GM12878 (cell line): Measurements from ENCODE around the gene ALAS1. TPM values are rescaled to one million over a fixed set of nuclear protein-coding genes. Genes with fewer than 3 reads are reported as not detected.

Experiments used
- ATAC-seq: fragments of 200-7000 bp; cut with Tn5 transposase; 3 replicates; pipeline ENCODE4 v1.9.1; 2020; ENCODE audit warnings: mild to moderate bottlenecking, moderate library complexity
- BruUV-seq: library from RNA; stranded (reverse); fragments of 400-500 nt; replicated peaks from 2 replicates; lab custom pipeline; 2021; lab: Mats Ljungman, UMichigan
- CTCF ChIA-PET: fragments of 300-600 bp; sonication (Branson Sonifier 250); formaldehyde crosslinking; extraction: SDS; loops from one replicate; lab custom pipeline; 2021; ENCODE audit warnings: inconsistent platforms; lab: Yijun Ruan, JAX
- POLR2A ChIA-PET: fragments of 350-600 bp; formaldehyde crosslinking; extraction: SDS; loops from one replicate; lab custom pipeline; 2021; ENCODE audit warnings: inconsistent platforms; lab: Charles Lee
- RAD21 ChIA-PET: fragments of 300-600 bp; sonication (Branson Sonifier 250); formaldehyde crosslinking; loops from one replicate; lab custom pipeline; 2023; ENCODE audit warnings: antibody characterized with exemption; ENCODE audit not compliant: unreplicated experiment; lab: Charles Lee
- SMC1A ChIA-PET: fragments of 300-600 bp; sonication (Branson Sonifier 250); formaldehyde crosslinking; loops from one replicate; lab custom pipeline; 2023; ENCODE audit not compliant: unreplicated experiment, uncharacterized antibody; lab: Charles Lee
- DNase-seq: peaks from one replicate; pipeline ENCODE4 v3.0.0-alpha.2; 2011; ENCODE audit warnings: low read depth, low spot score
- FAIRE-seq: peaks from 3 replicates; lab custom pipeline; 2011; peaks lifted over from hg19 to GRCh38; lab: Jason Lieb, UNC
- H2AFZ ChIP-seq: 2 replicates; pipeline ENCODE4 v1.6.0; 2011; ENCODE audit warnings: low read depth, low read length, control low read depth; ENCODE audit not compliant: control insufficient read depth
- H3K27ac ChIP-seq: 2 replicates; pipeline ENCODE4 v1.5.1; 2011; ENCODE audit warnings: control low read depth; ENCODE audit not compliant: control insufficient read depth, insufficient read depth
- H3K27me3 ChIP-seq, 2 experiments: replicated peaks in 1 of 2; 2 replicates each; pipeline versions ENCODE4 v1.6.0 to v1.6.1; 2011; ENCODE audit warnings: low read length in 1 of 2; ENCODE audit not compliant: control insufficient read depth in 2 of 2, insufficient read depth in 2 of 2
- H3K36me3 ChIP-seq, 2 experiments: 2 replicates each; pipeline ENCODE4 v1.5.1; 2011; ENCODE audit warnings: low read length in 1 of 2; ENCODE audit not compliant: control insufficient read depth in 2 of 2, insufficient read depth in 2 of 2
- H3K4me1 ChIP-seq: 2 replicates; pipeline ENCODE4 v1.6.1; 2011; ENCODE audit warnings: mild to moderate bottlenecking, low read length, moderate library complexity, mixed read lengths; ENCODE audit not compliant: control insufficient read depth, insufficient read depth
- H3K4me2 ChIP-seq: 2 replicates; pipeline ENCODE4 v1.6.0; 2011; ENCODE audit warnings: control low read depth; ENCODE audit not compliant: control insufficient read depth, insufficient read depth
- H3K4me3 ChIP-seq: fragments of 200-600 bp; sonication (generic); 2 replicates; pipeline ENCODE4 v1.5.1; 2016
- H3K79me2 ChIP-seq: 2 replicates; pipeline ENCODE4 v1.6.0; 2011; ENCODE audit warnings: low read length; ENCODE audit not compliant: control insufficient read depth, insufficient read depth
- H3K9ac ChIP-seq: 2 replicates; pipeline ENCODE4 v1.8.0; 2011; ENCODE audit warnings: low read length, control low read depth, mixed read lengths; ENCODE audit not compliant: control insufficient read depth, insufficient read depth
- H3K9me3 ChIP-seq: replicated peaks from 3 replicates; pipeline ENCODE4 v1.5.1; 2011; ENCODE audit warnings: mild to moderate bottlenecking, low read length; ENCODE audit not compliant: control insufficient read depth, insufficient read depth
- H4K20me1 ChIP-seq: 2 replicates; pipeline ENCODE4 v1.6.0; 2011; ENCODE audit not compliant: control insufficient read depth, insufficient read depth
- ATF3 ChIP-seq: IDR thresholded peaks from 2 replicates; pipeline ENCODE4 v1.6.1; 2011; ENCODE audit warnings: low read depth, mild to moderate bottlenecking, low read length, moderate library complexity, borderline replicate concordance; ENCODE audit errors: extremely low read depth
- CEBPB ChIP-seq, 2 experiments: fragments of 150-350 bp in 1 of 2; IDR thresholded peaks; 2 replicates each; pipeline ENCODE4 v1.6.1; 2012 to 2014; ENCODE audit warnings: low read depth in 2 of 2, low read length in 2 of 2, borderline replicate concordance in 1 of 2, inconsistent platforms in 1 of 2
- CEBPZ ChIP-seq: fragments of 150-350 bp; IDR thresholded peaks from 2 replicates; pipeline ENCODE4 v1.6.1; 2016; ENCODE audit warnings: low read depth, low read length
- CTCF ChIP-seq, 3 experiments: IDR thresholded peaks in 2 of 3; conservative IDR thresholded peaks in 1 of 3; 2 replicates each; pipeline ENCODE4 v1.5.1; 2011; ENCODE audit warnings: low read depth in 3 of 3, low read length in 3 of 3, mild to moderate bottlenecking in 3 of 3, control low read depth in 2 of 3, moderate library complexity in 2 of 3, inconsistent platforms in 1 of 3, mixed read lengths in 1 of 3; ENCODE audit not compliant: control insufficient read depth in 2 of 3, insufficient read depth in 1 of 3; ENCODE audit errors: extremely low read depth in 1 of 3
- EZH2 ChIP-seq: IDR thresholded peaks from 2 replicates; pipeline ENCODE4 v1.6.1; 2012; ENCODE audit warnings: low read depth, mild to moderate bottlenecking, control low read depth, inconsistent platforms, low read length, borderline replicate concordance; ENCODE audit not compliant: control insufficient read depth
- MEF2B ChIP-seq: fragments of 450-650 bp; IDR thresholded peaks from 2 replicates; pipeline ENCODE4 v1.6.1; 2018; ENCODE audit warnings: mild to moderate bottlenecking, moderate library complexity; ENCODE audit not compliant: partially characterized antibody, poor library complexity, severe bottlenecking
- RFX5 ChIP-seq: IDR thresholded peaks from 2 replicates; pipeline ENCODE4 v1.6.1; 2011; ENCODE audit warnings: low read depth, low read length, improper control_type of control experiment
- TAF1 ChIP-seq: IDR thresholded peaks from 2 replicates; pipeline ENCODE4 v1.6.1; 2011; ENCODE audit warnings: mild to moderate bottlenecking, low read depth, low read length, borderline replicate concordance
- WRNIP1 ChIP-seq: IDR thresholded peaks from 2 replicates; pipeline ENCODE4 v1.6.1; 2011; ENCODE audit warnings: low read depth, low read length, improper control_type of control experiment, borderline replicate concordance
- ZNF384 ChIP-seq: IDR thresholded peaks from 2 replicates; pipeline ENCODE4 v1.6.1; 2012; ENCODE audit warnings: low read depth, mild to moderate bottlenecking, low read length, improper control_type of control experiment, borderline replicate concordance
- WGBS: methylation state at CpG from one replicate; pipeline ENCODE4 v1.1.6; 2016; ENCODE audit warnings: low lambda C conversion rate; ENCODE audit not compliant: insufficient replicate concordance, insufficient coverage; ENCODE audit errors: missing lambda C conversion rate; 5-methylcytosine and 5-hydroxymethylcytosine counted together
- in situ Hi-C: fragments of 300-500 bp; cut with MboI; formaldehyde crosslinking; loops from 9 replicates; pipeline ENCODE4 v1.14.3; 2018; ENCODE audit warnings: mixed read lengths
- intact Hi-C: fragments of 100-400 bp; cut with micrococcal nuclease; formaldehyde crosslinking; loops from one replicate; pipeline ENCODE4 v1.14.2; 2022; ENCODE audit not compliant: unreplicated experiment
- polyA plus RNA-seq, 11 experiments: library from polyadenylated mRNA; depleted of rRNA in 4 of 11; unstranded in 6 of 11; stranded (reverse) in 5 of 11; fragments of >200 nt; fragmentation: Nextera tagmentation in 4 of 11; fragmentation: Illumina TruSeq in 1 of 11; extraction: Ambion mirVana in 4 of 11; extraction: Trizol in 1 of 11; gene quantifications; 1 replicate in 1 of 11; 2 replicates in 10 of 11; pipeline versions ENCODE4 v1.2.1 to v1.2.3, GENCODE V29; 2011 to 2016; ENCODE audit warnings: inconsistent platforms in 2 of 11, missing spikeins in 2 of 11, low read depth in 1 of 11
- total RNA-seq, 4 experiments: library from RNA; depleted of rRNA in 3 of 4; stranded (reverse); fragments of >200 nt in 3 of 4; fragmentation: Illumina TruSeq in 1 of 4; extraction: Trizol in 1 of 4; gene quantifications; 2 replicates each; pipeline versions ENCODE4 v1.2.1 to v1.2.3, GENCODE V29; 2013 to 2021

ALAS1 gene
- total and polyA plus RNA-seq, 10 of the 15 experiments (the other 5 are each of a cell fraction or from before 2014, with no cell fraction given), result 69.9 to 115 (median 94.1) TPM

- TF ChIP-seq CEBPZ (no peak), TAF1 (no peak)
These were observed 60.0 kb downstream of the ALAS1 start (continued) for GRCh38 chr3:52257911-52258310.

- no peak overlapping the region for H2AFZ ChIP-seq
These were observed 61.1 kb downstream of the ALAS1 start for GRCh38 chr3:52259035-52259434.

More at GRCh38 chr3:52259035-52259434, 61.1 kb downstream of the ALAS1 start:
- Histone ChIP-seq H3K9ac (no peak overlapping the region), H3K27me3 (no peaks in the 10 kb centered on the region), H3K4me1 (peaks cover 10% of the 10 kb centered on the region), H3K79me2 (peaks cover 2% of the 10 kb centered on the region; the same call in 1 of the 2 replicates), H3K4me2 (no peak overlapping the region), H3K36me3 (peaks cover 27 to 51% of the 10 kb centered on the region in 2 experiments), H3K4me3 (no peak overlapping the region), H4K20me1 (no peaks in the 10 kb centered on the region), H3K27ac (no peak overlapping the region)
- CTCF ChIA-PET, result interaction anchor here (1.0 to 3.3 kb wide), 3 partner anchors 12 to 39 kb away, joined by 5 to 17 read pairs (median 6); no protein-coding TSS in a partner anchor
- SMC1A ChIA-PET, result interaction anchor here (1.3 to 1.9 kb wide), 4 partner anchors 8 to 25 kb away, joined by 3 to 11 read pairs (median 5); no protein-coding TSS in a partner anchor
- RAD21 ChIA-PET, result no interaction called here
- no peak for ATAC-seq
- no peak for DNase-seq
- intact Hi-C loops, result no loop called here
- BruUV-seq, result no TSS peak
- whole genome bisulfite sequencing, result 48% methylated on average over 1 of the region's 1 CpG
- FAIRE-seq, result no peak
- in situ Hi-C loops, result no loop called here
- POLR2A ChIA-PET, result interaction anchor here (2.4 kb wide), 1 partner anchor 12 kb away, joined by 11 read pairs; no protein-coding TSS in a partner anchor
- no peak for TF ChIP-seq EZH2
- no peak for TF ChIP-seq MEF2B
- TF ChIP-seq CTCF (IDR thresholded peaks at IDR 0.05 in 2 of 3, conservative IDR thresholded peaks at IDR 0.05 in 1 of 3; ENCODE audit: control insufficient read depth in 2 of 3, extremely low read depth in 1 of 3, insufficient read depth in 1 of 3, low read depth in 3 of 3, low read length in 3 of 3), result no peak
- no peak for TF ChIP-seq WRNIP1
- no peak for TF ChIP-seq RFX5
- TF ChIP-seq ZNF384, result no peak
- TF ChIP-seq CEBPB (IDR thresholded peaks at IDR 0.05; ENCODE audit: borderline replicate concordance in 1 of 2, low read depth in 2 of 2, low read length in 2 of 2), result no peak
- TF ChIP-seq ATF3, result no peak
- TF ChIP-seq, all 136 proteins: peak for 0
- no peaks in the 10 kb centered on the region for H3K9me3 ChIP-seq
